Body of pancreas (tissue), 4 donors: ENCODE measurements around the gene CLEC16A.

Source experiments
- CTCF ChIP-seq, 7 experiments: fragments of 450-650 bp in 4 of 7; fragments of 200-600 bp in 3 of 7; sonication (generic) in 3 of 7; IDR thresholded peaks; one replicate each; pipeline ENCODE4 v1.5.1; 2016 to 2019; ENCODE audit warnings: antibody characterized with exemption in 7 of 7
- POLR2A ChIP-seq, 3 donors: fragments of 450-650 bp; IDR thresholded peaks; one replicate each; pipeline ENCODE4 v1.6.1; 2016; ENCODE audit warnings: antibody characterized with exemption in 3 of 3, mild to moderate bottlenecking in 2 of 3

- TF ChIP-seq POLR2A (IDR thresholded peaks at IDR 0.05) (no peak), CTCF (IDR thresholded peaks at IDR 0.05) (no peak)
Measured at GRCh38 chr16:10926867-10927266, 17.5 kb upstream of the CLEC16A start.
